Stimulated activated CD4-positive, alpha-beta T cell treated with anti-CD3 and anti-CD28 coated beads, Interleukin-4, amount 100 ng/mL, for 24 hours (primary cell): ENCODE results near the gene CDADC1.
A peak's percentile ranks its signal among the peaks of the same experiment; 100 is the strongest.

Experiments
- DNase-seq: peaks from one replicate; pipeline ENCODE4 v3.0.0-alpha.2; 2020

Gene CDADC1

DNA sequence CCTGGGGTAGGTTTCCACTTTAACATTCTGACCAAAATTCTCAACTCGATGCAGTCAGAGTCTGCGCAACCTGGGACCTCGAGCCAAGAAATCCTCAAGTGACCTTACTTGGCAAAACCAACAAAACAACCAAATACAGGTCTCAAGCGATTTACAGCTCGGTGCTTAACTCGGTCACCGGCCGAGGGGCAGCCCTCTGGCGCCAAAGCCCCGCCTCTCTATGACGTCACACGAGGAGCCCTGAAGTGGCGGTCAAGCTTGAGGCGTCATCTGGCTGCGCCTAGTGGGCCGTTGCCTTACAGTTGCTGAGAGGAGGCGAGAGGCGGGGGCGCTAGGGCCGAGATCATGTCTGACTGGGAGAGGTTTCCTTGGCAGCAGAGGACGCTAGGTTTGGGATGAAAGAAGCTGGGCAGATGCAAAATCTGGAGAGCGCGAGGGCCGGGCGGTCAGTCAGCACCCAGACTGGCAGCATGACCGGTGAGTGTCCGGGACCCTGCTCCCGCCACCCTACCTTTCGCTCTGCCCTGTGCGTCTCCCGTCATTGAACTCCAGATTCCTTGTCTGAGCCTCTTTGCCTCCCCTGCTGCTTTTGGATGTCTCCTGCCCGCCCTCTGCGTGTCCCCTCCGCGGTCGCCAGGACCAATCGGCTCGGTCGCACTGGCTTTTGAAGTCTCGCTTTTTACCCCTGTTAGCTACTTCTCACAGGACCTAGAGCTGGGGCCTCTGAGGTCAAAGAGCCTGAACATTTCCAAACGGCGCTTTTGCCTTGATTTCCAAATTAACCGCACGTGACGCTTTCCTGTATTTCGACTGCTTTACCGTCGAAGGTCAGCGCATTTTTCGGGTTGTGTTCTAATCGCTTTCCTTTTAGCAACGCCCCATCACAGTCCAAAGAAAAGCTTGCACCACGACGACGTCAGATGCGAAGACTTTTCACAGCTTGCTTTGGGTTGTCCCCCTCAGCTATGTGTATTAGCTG lies at the start of gene CDADC1:
CDADC1 (plus strand) TSS at position 283 of the 979 bp plus-strand sequence; CDS start at position 396, 113 bp downstream.
- peak; percentile 92 for DNase-seq

DNA sequence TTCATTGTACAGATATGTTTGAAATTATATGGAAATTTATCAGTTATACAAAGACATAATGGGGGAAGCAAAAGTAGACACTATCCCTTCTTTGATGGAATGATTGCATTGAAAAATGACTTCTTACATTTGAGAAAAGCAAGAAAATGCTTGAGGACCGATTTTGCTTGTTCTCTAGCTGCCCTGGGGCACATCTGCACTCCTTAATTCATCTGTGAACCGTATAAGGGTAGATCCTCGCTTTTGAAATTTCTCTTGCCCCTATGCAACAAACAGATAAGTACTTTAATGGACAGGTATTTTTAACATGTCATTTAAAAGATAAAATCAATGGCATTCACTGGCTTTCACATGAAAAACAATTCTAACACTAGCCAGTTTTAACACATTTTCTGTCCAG lies 41.1 kb upstream of the CDADC1 start:
- no peak for DNase-seq

DNA sequence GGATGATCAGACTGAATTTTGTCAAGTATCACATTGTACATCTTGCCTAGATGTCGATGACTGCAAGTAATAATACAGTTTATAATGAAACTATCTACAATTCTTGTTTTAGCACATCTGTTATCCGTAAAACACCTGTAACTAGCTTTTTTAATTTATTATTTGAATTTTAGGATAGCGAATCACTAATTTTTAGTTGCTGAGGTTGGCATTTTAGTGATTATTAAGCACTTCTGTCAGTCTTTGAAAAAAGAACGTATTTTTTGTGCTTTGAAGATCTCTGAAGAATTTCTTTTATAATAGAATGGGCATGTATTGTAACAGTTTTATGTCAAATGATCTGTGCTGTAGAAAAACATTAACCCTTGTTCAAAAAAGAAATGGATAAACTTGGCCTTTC lies 39.1 kb upstream of the CDADC1 start:
- DNase-seq = no peak

DNA sequence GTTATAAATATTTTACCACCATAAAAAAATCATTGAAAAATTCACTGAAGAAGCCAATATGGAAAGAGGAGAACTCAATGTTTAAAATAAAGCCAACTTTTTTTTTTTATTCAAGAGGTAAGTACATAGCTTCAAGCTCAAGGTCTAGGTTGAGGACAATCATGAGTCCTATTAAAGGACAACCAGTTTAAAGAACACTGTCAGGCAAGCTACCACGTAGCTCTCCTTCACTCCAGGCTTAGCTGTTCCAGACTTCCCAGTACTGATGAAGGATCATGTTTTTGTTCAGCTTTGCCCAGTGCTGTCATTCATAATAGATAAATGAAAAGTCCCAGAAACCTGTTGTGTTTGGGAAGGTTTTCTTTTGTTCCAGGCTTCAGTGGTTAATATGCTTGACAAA lies 37.6 kb upstream of the CDADC1 start:
- DNase-seq = no peak

DNA sequence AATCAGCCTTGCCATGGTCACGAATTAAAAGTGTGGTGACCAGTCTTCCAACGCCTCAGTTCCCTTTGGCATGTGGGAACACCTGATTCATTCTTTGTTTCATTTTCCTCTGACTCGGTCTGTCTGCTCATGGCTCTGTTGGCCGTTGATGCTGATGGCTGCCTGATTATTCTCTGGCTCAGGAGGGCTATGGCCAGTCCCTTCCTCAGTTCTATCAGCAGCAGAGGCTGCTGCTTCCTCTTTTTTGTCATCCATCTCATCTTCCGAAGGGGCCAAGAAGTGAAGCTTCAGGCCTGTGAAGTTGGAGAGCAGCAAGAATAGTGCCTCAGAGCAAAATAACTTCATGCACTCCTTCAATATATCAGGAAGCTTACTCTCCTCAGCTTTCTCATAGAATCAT lies 37.1 kb upstream of the CDADC1 start:
- no peak for DNase-seq

DNA sequence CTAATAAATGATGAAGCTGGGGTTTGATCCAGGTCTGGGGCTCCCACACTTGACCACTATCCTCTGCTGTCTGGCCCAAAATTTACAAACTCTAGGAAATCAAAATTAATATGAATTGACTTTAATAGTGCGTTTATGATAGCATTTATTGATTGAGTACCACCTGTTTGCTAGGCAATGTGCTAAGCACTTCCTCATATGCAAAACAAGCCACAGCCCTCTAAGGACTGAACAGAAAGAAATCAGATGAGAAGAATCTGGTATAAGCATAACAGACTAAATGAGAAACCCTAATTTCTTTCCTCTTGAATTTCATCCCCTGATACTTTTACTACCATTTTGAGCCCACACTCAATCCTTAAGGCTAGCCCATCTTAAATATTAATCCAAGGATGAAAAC lies 34.2 kb upstream of the CDADC1 start:
- DNase-seq = no peak

DNA sequence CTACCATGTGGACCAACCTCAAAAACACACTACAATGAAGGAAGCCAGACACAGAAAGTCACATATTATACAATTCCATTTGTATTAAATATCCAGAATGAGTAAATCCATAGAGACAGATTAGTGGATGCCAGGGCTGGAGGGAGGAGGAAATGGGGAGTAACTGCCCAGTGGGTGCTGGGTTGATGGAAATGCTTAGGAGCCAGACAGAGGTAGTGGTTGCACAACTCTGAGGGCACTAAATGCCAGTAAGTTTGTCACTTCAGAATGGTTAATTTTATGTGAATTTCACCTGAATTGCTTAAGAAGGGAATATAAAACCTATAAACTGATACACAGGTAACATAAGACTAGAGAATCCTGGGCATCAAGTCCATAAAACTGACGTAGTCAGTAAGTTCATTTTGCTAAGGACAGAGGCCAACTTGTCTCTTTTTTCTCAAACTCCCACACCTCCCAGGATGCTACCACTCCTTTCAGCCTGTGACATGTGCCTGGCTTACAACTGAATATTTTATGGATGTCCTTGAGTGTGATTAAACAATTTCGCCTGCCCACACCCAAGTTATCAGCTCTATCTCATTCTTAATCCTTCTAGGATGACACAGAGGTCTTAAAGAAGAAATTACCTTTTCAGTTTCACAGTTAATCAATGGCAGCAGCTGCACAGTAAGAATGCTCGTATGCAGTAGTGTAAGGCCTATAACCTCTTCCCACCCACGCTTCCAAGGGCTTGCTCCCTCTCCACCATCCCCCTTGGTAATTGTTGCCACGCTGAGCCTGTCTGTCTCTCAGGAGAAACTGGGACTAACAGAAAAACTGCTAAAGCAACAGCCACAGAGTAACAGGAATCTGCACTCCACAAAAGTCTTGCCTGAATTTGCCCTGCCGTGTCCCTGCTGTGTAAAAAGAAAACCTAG lies 33.5 kb upstream of the CDADC1 start:
- no peak for DNase-seq

DNA sequence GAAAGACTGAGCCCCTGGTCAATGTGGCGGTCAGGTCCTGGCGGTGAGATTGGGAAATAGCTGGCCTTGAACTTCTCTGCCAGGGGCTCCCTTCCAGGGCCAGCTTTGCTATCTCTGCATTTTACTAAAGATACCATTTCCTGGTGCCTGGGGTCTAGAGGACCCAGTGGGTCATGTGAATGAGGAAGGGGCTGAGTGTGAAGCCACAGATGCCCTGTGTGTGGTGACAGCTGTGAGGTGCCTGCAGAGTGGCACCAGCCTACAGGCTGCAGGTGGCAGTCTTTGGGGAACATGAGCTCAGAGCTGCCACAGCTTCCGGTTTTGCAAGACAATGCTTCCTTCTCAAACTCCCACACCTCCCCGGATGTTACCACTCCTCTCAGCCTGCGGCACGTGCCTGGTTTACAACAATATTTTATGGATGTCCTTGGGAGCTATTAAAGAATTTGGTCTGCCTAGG lies 32.8 kb upstream of the CDADC1 start:
- DNase-seq = peak; percentile 41

DNA sequence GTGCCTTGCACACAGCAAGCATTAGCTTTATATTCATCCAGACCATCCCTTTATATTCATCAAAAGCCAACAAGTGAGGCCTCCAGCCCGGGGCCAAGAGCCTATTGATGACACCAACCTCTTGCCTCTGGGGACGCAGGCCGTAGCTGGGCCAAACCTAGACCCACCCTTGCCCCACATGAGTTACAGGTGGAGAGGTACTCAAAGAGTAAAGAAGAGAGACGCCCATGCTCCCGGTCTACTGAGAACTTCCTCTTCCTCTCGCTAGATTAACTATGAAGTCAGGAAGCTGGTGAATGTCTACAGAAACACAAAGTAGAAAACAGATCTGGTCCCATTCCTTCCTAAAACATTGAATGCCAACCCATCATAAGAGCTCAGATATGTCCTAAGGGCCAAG lies 31.4 kb upstream of the CDADC1 start:
- no peak for DNase-seq

DNA sequence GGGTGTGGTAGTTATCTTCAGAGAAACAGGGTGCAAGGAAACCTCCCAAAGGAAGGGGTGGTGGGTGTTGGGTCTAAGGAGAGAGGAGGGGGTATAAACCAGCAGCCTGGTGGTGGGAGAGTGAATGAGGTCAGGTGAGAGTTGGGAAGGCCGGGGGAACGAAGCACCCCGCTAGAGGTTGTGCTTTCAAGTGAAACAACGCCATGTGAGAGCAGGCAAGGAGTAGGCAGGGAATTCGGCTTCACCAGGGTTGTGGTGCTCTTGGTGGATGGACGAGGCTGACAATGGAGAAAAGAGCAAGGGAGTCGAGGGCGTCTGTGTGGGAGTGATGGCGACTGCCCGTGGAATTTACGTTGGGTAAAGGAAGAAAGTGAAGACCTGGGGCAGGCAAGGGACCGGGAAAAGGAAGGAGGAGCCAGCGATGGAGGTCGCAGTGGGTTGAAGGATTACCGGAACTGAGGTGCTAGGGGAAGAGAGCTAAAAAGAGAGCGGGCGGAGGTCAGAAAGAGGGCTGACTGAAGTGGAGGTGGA lies 29.7 kb upstream of the CDADC1 start:
- no peak for DNase-seq

DNA sequence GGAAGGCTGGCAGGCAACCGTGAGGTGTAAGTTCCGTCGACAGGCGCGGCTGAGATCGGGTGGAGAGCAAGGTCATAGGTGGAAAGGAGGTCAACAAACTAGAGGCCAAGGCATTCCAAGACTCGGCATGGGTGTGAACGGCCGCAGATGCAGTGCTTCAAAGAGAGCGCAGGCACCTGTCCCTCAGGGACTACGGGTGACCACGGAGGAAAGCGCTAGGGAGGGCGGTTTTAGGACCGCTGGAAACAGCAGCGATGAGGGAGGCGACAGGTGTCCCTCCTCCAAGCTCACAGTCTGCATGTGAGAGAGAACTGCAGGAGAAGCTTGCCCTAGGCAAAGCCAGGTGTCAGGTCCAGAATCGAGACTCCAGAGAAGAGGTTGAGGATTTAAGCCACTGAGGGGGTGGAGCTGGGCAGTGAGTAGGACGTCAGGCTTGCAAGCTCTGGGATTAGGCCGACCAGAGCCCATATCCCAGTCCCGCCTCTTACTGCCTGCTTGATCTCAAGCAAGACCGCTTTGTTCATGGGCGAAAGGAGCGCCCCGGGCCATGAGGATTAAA lies 29.2 kb upstream of the CDADC1 start:
- DNase-seq = no peak

DNA sequence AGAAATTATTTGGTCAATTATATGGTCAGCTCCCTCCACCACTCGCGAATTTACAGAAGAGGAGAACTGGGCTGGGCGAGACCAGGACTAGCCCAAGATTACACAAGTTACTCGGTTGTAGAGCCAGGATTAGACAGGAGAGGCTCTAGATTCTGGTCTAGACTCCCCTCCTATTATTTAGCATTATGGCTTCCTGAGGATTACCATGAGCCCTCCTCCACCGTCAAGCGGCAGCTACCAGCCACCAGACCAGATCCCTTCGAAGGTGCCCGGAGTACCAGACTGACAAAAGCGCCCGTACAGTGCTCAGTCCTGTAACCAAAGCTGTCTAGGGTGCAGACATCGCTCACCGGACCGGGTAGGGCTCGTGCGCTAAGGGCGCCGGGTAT lies 28.1 kb upstream of the CDADC1 start:
- no peak for DNase-seq

DNA sequence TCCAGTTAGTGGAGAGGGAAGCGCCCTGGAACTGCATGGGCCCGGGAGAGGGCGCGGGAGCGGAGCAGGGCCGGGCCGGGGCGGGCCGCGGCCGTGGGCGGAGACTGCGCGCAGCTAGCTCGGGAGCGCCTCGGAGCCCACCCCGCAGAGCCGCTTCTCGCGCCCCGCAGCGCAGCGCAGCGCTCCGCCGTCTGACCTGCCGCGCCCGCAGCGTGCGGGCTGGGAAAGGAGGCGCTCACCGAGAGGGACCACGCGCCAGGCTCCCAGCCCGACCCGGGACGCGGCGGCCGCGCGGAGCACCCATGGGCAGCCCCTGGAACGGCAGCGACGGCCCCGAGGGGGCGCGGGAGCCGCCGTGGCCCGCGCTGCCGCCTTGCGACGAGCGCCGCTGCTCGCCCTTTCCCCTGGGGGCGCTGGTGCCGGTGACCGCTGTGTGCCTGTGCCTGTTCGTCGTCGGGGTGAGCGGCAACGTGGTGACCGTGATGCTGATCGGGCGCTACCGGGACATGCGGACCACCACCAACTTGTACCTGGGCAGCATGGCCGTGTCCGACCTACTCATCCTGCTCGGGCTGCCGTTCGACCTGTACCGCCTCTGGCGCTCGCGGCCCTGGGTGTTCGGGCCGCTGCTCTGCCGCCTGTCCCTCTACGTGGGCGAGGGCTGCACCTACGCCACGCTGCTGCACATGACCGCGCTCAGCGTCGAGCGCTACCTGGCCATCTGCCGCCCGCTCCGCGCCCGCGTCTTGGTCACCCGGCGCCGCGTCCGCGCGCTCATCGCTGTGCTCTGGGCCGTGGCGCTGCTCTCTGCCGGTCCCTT lies 27.5 kb upstream of the CDADC1 start, which contains the start of gene MLNR:
MLNR (plus strand) TSS at position 303 of the 820 bp plus-strand sequence; CDS start at position 303, 0 bp downstream.
- peak; percentile 47 for DNase-seq

DNA sequence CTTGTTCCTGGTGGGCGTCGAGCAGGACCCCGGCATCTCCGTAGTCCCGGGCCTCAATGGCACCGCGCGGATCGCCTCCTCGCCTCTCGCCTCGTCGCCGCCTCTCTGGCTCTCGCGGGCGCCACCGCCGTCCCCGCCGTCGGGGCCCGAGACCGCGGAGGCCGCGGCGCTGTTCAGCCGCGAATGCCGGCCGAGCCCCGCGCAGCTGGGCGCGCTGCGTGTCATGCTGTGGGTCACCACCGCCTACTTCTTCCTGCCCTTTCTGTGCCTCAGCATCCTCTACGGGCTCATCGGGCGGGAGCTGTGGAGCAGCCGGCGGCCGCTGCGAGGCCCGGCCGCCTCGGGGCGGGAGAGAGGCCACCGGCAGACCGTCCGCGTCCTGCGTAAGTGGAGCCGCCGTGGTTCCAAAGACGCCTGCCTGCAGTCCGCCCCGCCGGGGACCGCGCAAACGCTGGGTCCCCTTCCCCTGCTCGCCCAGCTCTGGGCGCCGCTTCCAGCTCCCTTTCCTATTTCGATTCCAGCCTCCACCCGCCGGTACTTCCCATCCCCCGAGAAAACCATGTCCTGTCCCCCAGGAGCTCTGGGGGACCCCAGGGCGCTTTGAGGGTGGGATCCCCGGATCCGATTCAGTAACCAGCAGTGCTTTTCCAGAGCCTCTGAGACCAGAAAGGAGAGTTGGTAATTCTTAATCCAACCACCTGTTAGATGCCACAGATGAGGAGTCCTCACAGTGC lies 26.7 kb upstream of the CDADC1 start:
- DNase-seq = no peak

DNA sequence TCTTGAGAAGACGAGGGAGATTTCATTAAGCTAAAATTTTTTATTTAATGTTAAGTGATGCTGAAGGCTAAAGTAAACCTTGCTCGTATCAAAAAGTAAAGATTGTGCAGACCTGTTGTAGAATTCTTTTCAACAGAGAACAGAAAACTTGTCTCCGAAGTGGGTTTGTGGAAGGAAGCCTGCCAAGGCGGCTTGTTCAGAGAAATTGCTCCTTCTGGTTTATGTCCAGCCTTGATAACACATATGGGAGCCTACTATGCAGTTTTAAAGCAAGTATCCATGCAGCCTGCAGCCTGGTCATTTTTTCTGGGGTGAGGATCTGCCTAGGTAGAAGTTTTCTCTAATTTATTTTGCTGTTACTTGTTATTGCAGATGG lies 26.1 kb upstream of the CDADC1 start:
- DNase-seq = no peak

DNA sequence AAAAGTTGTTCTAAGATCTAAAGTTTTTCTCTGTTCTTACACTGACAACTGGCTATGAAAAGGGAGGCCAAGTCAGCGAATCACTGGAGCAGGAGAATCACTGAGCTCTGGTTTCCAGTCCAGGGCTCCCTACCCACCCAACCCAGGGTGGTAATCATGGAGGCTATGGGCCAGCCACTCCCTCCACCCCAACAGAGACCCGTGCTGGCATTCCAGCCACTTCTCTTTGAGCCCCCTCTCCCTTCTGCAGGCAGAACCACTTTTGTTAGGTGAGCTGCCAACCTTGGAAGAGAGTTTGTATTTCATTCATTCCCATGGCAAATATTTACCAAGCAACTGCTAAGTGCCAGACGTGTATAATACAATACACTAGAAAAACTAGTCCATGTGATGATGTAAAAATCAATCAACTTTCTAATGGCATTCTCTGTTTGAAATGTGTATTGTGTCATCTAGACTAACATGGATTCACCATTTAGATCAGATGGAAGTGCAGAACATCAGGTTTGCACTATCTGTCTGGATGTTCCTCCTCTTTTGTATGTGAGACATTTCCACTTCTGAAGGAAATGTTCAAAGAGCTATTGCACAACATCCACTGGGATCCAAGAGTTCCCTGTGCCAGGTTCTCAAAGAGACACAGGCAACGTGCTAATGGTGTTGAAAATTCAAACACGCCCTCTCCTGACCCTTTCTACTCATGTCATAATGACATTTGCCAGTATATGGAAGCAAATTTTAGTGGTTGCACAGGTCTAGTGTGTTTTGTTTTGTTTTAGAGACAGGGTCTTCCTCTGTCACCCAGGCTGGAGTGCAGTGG lies 22.3 kb upstream of the CDADC1 start:
- no peak for DNase-seq

DNA sequence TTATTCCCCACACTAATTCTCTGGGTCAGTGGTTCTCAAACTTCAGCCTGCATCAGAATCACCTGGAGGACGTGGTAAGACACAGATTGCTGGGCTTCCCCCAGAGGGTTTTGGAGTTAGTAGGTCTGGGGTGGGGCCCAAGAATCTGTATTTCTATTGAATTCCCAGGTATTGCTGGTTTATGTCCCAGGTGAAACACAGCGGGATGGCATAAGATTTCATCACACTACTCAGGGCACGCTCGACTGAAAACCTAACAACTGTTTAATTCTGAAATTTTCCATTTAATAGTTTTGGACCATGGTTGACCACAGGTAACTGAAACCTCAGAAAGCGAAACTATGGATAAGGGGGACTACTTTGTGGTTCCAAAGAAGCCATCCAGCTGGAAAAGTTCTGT lies 21.1 kb upstream of the CDADC1 start:
- no peak for DNase-seq

DNA sequence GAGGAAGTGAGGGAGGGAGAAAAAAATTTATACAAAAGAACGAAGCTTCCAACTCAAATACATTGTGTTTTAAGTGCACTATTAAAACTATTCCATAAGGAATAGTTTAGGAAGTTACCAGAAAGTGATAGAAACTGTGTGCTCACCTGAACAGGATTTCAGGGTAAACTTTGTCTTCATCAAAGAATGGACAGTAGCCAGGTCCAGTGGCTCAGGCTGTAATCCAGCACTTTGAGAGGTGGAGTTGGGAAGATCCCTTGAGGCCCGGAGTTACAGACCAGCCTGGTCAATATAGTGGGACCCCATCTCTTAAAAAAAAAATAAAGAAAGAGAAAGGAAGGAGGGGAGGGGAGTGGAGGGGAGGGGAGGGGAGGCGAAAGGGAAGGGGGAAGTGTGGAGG lies 13.0 kb upstream of the CDADC1 start:
- DNase-seq = no peak

DNA sequence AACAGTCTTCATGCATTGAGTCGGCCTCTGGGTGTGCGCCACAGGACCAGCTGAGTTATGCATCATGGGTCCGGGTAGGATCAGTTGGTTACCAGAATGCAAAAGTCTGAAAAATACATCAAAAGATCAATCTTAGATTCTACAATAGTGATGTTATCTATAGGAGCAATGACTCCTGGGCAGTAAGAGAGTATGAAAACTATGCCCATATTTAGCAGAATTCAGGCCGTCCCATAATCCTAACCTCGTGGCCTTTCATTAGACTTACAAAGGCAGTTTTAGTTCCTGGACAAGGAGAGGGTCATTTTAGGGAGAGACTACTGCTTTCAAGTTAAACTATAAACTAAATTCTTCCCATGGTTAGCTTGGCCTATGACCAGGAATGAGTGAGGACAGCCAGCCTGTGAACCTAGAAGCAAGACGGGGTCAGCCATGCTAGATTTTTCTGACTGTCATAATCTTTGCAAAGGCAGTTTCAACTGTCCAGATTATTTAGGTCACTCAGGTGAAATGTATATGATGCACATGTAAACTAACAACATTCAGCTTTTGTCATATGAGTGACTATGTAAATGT lies 11.8 kb upstream of the CDADC1 start:
- no peak for DNase-seq

DNA sequence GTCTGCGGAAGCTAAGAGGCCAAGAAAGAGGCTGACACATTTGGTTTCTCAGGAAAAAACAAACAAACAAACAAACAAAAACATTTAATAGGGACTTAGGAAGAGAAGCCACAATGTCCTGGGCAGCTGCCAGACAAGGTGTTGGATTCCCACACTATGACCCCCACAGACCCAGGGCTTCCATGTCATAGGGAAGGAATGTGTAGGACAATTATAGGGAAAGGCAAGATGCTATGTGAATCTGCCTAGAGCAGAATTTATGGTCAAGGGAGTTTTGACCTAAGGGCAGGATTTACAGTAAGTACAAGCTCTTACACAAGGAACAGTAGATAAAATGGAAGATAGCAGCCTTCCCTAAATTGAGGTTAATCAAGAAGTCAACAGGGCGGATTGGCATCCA lies 9.1 kb upstream of the CDADC1 start:
- DNase-seq = no peak
